ENCODE data around the gene CFAP97D1.

The CFAP97D1 gene

GRCh38 chr17:43780135-43780534, at the start of gene CFAP97D1:
TSS of gene CFAP97D1 (plus strand) at chr17:43780435. CDS start at chr17:43780463, 28 bp downstream.
- DNase-seq, result no peak

- DNase-seq, result no peak
Observed at GRCh38 chr17:43732958-43733357, 47.3 kb upstream of the CFAP97D1 start.

GRCh38 chr17:43733956-43734355, 46.3 kb upstream of the CFAP97D1 start:
- DNase-seq, result no peak

- no peak for DNase-seq
Observed at GRCh38 chr17:43734376-43734775, 45.9 kb upstream of the CFAP97D1 start.

GRCh38 chr17:43736389-43736788, 43.8 kb upstream of the CFAP97D1 start:
- no peak for DNase-seq

DNA sequence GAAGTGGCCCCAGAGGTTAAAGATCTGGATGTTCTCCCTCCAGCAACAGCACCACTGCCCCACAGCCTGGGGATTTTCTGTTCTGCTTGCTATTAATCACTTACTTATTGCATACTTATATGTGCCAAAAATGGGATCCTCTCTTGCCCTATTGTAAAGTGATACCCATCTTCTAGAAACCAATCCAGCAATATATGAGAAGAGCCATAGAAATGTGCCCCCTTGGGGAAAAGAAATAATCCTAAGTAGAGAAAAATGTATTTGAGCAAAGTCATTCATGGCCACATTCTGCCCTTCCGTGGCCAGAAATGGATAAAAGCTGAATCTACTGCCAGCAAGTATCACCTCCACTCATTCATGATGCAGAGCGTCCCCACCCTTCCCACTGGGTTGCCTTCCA, 42.5 kb upstream of the CFAP97D1 start:
- no peak for DNase-seq

DNA sequence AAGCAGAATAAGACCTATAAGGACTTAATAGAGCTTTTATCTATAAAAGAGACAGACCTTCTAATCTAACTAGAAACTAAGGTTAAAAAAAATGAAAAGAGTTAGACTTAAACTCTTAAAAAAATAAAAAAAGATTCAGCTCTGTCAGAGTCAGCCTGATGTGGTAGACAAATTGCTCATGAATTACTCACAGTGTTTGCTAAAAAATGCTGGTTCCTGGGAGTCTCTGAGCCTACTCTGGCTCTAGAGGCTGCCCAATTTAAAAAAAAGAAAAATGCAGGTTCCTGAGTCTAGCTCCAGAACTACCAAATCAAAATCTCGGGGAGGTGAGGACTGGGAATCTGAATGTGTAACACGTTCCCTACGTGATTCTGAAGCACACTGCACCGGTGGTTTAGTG, 39.7 kb upstream of the CFAP97D1 start:
- DNase-seq, result no peak

- DNase-seq, result no peak
Observed at GRCh38 chr17:43741636-43742035, 38.6 kb upstream of the CFAP97D1 start.

DNA sequence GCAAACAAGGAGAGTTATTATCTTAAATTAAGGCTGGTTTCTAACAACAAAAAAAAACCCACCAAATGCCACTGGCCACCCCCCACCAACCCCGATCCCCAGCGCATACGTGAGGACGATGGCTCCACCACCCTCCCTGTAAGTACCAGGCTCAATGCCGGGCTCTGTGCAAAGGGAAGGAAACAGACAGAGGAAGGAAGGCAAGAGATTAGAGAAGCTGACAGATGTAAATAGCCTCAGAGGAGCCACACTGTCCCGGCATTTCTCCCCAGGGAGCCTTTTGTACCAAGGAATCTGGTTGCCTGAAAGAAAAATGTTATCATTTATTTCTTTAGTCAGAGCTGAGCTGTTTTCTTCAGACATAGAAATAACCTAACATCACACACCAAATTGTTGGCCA, 34.7 kb upstream of the CFAP97D1 start:
- DNase-seq, result no peak

GRCh38 chr17:43750153-43750552, 30.1 kb upstream of the CFAP97D1 start:
- no peak for DNase-seq

DNA sequence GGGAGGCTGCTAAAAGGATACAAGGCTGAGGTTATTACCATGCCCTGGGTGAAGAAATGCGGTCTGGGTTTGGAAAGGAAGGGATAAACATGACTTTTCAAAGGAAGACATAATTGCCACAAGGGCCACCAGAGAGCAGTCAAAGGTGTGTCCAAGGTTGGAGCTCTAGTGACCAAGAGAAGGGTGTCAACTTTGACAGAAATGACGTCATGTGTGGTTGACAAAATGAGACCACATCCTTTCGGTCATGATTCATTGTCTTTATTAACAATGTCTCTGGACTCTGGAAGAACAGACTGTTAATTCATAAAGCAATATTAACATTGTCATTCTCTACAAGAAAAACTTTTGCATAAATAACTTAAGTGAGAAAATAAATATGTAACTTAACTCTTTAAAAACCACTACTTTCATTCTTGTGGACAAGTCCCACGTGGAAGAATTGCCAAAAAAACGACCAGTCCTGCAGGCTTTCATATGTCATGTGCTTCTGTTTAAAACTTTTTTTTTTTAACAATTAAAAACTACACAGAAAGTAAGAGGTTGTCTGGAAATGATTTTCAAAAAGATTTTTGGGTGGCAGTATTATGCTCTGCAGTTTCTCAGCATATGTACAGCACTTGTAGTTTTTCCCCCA, 26.6 kb upstream of the CFAP97D1 start:
- no peak for DNase-seq

DNA sequence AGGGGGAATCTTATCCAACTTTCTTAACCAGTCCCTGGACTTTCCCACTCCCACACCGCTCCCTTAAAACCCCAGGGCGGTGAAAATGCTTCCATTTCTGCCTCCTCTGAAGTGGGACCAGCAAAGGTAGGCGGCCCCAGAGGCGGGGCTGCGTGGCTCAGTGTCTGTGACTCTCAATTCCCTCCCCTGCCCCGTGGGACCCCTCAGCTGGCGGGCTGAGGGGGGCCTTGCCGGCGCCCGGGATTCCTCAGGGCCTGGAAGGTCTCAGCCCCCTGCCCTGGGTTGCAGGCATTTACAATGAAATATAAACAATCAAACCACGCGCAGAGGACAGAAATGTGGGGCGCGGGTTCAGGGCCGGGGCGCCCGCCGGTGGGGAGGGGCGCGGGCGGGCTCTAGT, 25.3 kb upstream of the CFAP97D1 start:
- no peak for DNase-seq

DNA sequence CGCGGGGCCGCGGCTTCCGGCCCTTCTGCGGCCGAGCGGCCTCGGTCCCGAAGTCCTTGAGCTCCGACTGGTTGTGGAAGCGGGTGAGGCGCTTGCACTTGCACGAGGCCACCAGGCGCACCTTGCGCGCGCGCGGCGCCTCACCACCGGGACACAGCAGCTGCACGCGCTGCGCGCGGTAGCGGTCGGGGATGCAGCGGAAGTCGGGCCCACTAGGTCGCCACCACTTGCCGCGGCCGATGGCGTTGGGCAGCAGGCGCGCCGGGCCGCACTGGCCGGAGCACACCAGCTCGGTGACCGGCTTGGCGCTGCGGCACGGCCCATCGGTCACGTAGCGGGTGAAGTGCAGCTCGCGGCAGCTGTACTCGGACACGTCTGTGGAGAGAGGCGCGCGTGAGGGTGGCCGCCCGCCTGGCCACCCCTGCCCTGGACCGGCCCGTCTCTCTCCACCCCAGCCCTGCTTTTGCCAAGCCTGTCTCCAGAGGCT, 24.8 kb upstream of the CFAP97D1 start:
- no peak for DNase-seq

DNA sequence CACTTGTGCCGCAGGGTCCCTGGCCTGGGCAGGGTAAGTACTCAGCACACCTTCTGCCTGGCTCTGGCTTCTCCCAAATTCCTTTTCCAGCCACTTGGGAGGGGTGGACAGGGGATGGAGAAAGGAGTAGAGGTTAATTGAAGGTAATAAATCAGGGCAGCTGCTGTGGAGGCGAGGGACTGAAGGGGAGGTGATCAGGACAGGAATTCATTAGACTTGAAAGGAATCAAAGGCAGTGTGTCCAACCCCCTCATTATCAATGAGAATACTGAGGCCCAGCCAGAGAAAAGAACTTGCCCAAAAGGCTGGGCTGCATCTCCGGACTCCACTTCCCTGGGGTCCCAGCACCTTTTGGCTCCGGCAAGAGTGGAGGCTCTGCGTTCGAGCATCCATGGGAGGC, 24.0 kb upstream of the CFAP97D1 start:
- no peak for DNase-seq

DNA sequence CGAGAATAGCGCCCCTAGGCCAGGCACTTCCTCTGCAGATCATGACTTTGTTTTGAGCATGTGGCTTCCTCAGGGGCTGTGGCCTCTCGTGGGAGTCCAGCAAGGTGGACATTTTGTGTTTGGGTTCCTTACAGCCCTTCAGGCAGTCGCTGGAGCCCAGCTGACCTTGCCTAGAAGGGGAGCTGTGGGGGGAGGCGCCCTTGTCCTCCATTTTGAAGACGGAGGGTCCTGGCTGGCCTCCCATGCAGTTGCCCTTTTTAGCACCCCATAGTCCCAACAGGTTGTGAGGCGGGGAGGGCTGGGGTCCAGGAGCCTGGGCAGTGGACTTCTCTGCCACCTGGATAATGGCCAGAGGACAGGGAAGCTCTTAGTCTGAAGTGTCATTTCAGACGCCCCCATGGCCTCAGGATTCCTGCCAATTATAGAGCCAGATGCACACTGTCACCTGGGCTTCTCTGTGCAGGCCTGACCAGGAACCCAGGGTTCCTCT, 23.0 kb upstream of the CFAP97D1 start:
- DNase-seq, result no peak

GRCh38 chr17:43758086-43758485, 22.1 kb upstream of the CFAP97D1 start:
- no peak for DNase-seq

DNA sequence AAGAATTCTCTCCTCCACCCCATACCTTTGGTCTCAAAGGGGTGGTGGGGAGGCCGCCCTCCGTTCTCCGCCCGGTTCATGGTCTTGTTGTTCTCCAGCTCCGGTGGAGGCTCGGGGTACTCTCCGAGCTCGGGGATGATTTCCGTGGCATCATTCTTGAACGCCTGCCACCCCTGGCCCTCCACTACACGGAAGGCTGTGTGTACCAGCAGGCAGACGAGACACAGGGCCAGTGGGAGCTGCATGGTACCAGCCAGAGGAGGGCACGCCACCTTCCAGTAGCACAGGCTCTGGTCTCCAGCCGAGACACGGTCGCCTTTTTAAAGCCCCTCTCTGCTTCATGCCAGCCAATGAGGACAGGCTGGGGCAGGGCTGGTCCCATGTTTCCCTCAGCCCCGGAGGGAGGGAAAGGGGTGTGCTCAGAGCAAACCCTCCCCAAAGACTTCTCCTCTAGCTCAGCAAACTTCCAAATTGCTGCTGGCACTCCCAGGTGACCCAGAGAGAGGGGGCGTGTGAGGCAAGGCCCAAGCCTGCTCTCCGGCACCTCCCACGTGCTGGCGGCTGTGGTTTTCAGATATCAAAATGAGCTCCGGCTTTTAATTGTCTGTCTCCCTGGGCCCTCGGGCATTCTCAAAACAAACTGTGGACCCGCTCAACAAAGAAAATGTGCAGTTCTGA, 21.6 kb upstream of the CFAP97D1 start, which contains the start of gene SOST:
Gene SOST (minus strand): TSS at position 295 of the 678 bp plus-strand sequence. CDS start 50 bp downstream, at position 245.
- DNase-seq, result no peak

GRCh38 chr17:43759836-43760235, 20.4 kb upstream of the CFAP97D1 start:
- no peak for DNase-seq

DNA sequence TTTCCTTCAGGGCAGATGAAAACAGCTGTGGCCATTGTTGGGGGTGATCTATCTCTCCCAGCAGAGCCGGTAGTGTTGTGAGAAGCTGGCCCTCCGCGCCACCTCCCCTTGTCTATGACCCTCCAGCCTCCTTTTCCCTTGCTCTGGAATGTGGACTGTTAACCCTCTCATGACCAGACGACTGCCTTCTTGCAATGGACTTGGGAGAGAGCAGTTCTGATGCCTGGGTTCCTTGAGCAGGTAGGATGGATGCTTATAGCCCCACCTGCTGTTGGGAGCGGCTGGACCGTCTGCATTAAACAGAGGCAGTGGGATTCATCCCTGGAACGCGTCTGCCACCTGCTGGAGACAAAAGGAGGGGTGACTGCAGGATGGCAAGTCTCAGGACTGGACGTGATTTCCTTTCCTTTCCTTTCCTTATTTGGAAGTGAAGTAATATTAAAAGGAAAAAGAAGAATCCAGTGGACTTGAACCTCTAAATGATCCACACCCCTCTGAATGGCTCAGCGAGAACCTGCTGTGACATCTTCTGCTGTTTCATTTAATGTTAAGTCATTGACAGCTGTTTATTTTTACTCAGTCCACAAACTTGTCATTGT, 19.9 kb upstream of the CFAP97D1 start:
- DNase-seq, result peak; percentile 87

- DNase-seq, result peak; percentile 50
Observed at GRCh38 chr17:43766413-43767052, 13.7 kb upstream of the CFAP97D1 start.

DNA sequence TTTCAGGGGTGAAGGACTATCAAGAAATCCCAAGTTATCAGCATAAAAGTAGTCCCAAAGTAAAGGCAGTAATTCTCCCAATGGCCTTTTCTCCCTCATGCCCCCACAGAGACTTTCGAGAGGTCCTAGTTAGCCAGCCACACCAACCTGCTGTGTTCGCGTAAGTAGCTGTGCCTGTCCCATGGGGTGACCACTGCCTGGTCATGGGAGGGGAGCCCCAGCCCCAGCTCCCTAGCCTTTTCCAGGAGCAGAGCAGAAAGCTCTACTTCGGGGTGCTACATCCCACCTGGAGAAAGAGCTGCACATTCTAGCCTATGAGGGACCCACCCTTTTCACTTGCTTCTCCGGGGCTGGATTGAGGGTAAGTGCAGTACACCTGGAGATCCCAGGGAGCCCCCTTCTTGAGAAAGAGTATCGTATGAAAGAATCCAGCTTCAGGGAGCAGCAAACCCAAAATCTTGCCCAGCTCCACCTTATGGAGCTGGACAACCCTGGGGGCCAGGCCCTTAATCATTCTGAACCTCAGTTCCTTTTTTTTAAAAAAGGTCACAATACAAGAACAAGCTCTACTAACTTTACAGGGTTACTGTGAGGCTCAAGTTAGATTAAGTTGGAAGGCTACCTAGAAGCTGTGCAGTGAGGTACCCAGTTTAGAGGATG, 13.1 kb upstream of the CFAP97D1 start:
- no peak for DNase-seq

DNA sequence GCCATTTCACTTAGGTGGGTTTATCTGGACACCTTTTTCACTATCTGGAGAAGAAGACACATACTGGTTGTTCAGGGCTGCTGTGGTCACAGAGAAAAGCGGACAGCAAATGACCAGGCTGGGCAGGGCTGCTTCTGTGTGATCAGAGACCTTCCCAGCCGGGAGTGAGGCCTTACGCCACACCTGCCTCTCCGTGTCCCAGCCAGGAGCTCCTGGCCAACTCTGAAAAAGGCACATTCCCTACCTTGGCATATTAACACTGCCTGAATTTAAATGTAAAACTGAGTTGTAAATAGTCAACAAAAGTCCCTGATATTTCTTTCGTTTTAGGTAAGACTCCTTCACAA, 12.5 kb upstream of the CFAP97D1 start:
- no peak for DNase-seq

DNA sequence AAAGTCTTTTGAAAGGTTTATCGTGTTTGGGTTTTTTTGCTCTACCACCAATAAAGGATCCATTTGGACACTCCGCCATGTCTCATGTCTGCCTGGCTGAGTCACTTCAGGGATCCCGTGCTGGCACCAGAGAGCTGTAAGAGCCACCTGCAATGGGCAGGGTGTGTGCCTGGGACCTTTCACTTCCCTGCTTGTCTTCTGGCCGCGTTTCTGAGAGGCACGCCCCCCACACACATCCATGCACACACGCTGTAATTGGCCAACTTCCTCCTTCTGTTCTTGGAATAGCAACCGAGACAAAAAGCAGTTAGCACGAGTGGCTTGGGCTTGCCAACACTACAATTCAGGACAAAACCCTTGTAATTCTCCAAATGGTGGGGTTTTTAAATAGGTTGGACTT, 11.9 kb upstream of the CFAP97D1 start:
- peak; percentile 21 for DNase-seq
